T-cell (primary cell): Measurements from ENCODE around the gene CPT1A. TPM values are rescaled to one million over a fixed set of nuclear protein-coding genes. Genes with fewer than 3 reads are reported as not detected.

Source experiments
- ATAC-seq, 4 experiments: fragments of 200-7000 bp in 3 of 4; fragments of 150-1000 bp in 1 of 4; cut with Tn5 transposase; replicated peaks in 1 of 4; 1 replicate in 3 of 4; 2 replicates in 1 of 4; pipeline ENCODE4 v1.10.0; 2021; ENCODE audit warnings: moderate library complexity in 3 of 4, mild to moderate bottlenecking in 2 of 4, moderate number of reproducible peaks in 1 of 4
- CTCF ChIA-PET, 2 donors: fragments of 300-600 bp; sonication (Branson Sonifier 250); formaldehyde crosslinking; loops; one replicate each; lab custom pipeline; 2022; ENCODE audit warnings: antibody characterized with exemption in 2 of 2; lab: Charles Lee
- POLR2A ChIA-PET, 2 donors: fragments of 300-600 bp; sonication (Branson Sonifier 250); formaldehyde crosslinking; loops; one replicate each; lab custom pipeline; 2022; ENCODE audit warnings: antibody characterized with exemption in 2 of 2; lab: Charles Lee
- DNase-seq, 35 experiments: peaks; one replicate each; pipeline versions ENCODE4 v3.0.0 to v3.0.0-alpha.2; 2013 to 2023
- H3K27ac ChIP-seq: one replicate; pipeline ENCODE4 v1.5.1; 2013; ENCODE audit warnings: low read length
- H3K27me3 ChIP-seq, 2 experiments: replicated peaks in 1 of 2; 1 replicate in 1 of 2; 2 replicates in 1 of 2; pipeline versions ENCODE4 v1.6.1 to v1.7.0; 2013; ENCODE audit warnings: low read length in 1 of 2, mixed read lengths in 1 of 2; ENCODE audit not compliant: control insufficient read depth in 2 of 2, insufficient read depth in 2 of 2; ENCODE audit errors: extremely low read depth in 1 of 2
- H3K36me3 ChIP-seq, 2 donors: 1 replicate in 1 of 2; 2 replicates in 1 of 2; pipeline versions ENCODE4 v1.6.1 to v1.7.0; 2013; ENCODE audit warnings: low read length in 1 of 2; ENCODE audit not compliant: control insufficient read depth in 2 of 2, insufficient read depth in 1 of 2; ENCODE audit errors: extremely low read depth in 1 of 2
- H3K4me1 ChIP-seq, 2 experiments: 1 replicate in 1 of 2; 2 replicates in 1 of 2; pipeline versions ENCODE4 v1.6.1 to v1.7.0; 2013; ENCODE audit warnings: low read length in 2 of 2, mixed read lengths in 1 of 2; ENCODE audit not compliant: insufficient read depth in 2 of 2, control insufficient read depth in 1 of 2; ENCODE audit errors: extremely low read depth in 1 of 2
- H3K4me3 ChIP-seq, 2 donors: 1 replicate in 1 of 2; 2 replicates in 1 of 2; pipeline versions ENCODE4 v1.5.1 to v1.7.0; 2013; ENCODE audit warnings: mild to moderate bottlenecking in 2 of 2, low read length in 1 of 2, moderate library complexity in 1 of 2; ENCODE audit not compliant: control insufficient read depth in 1 of 2; ENCODE audit errors: extremely low read depth in 1 of 2
- H3K9me3 ChIP-seq: 2 replicates; pipeline ENCODE4 v1.7.0; 2013
- H3K27ac Mint-ChIP-seq, 2 donors: one replicate each; pipeline ENCODE4 v1.8.0; 2020 to 2021; ENCODE audit warnings: mild to moderate bottlenecking in 2 of 2, mixed read lengths in 2 of 2
- H3K27me3 Mint-ChIP-seq, 2 donors: one replicate each; pipeline ENCODE4 v1.8.0; 2021 to 2022; ENCODE audit warnings: mixed read lengths in 2 of 2
- H3K36me3 Mint-ChIP-seq: one replicate; pipeline ENCODE4 v1.8.0; 2021; ENCODE audit warnings: mixed read lengths
- H3K4me1 Mint-ChIP-seq, 3 donors: one replicate each; pipeline ENCODE4 v1.8.0; 2020 to 2022; ENCODE audit warnings: mixed read lengths in 3 of 3, mild to moderate bottlenecking in 1 of 3
- H3K4me3 Mint-ChIP-seq, 3 donors: one replicate each; pipeline ENCODE4 v1.8.0; 2020 to 2022; ENCODE audit warnings: mild to moderate bottlenecking in 3 of 3, mixed read lengths in 3 of 3, moderate library complexity in 3 of 3
- H3K9me3 Mint-ChIP-seq, 3 donors: one replicate each; pipeline ENCODE4 v1.8.0; 2020 to 2022; ENCODE audit warnings: mixed read lengths in 3 of 3
- WGBS: methylation state at CpG from one replicate; pipeline ENCODE4 v1.1.5; 2013; ENCODE audit warnings: missing lambda C conversion rate; ENCODE audit not compliant: insufficient coverage; 5-methylcytosine and 5-hydroxymethylcytosine counted together
- total RNA-seq, 35 experiments: library from RNA in 6 of 35; stranded (reverse) in 6 of 35; fragments of 120-200 nt in 1 of 35; gene quantifications; one replicate each; pipeline versions ENCODE4 v1.2.1 to v1.2.4 and lab custom pipeline; 2013 to 2026

Gene CPT1A
- total RNA-seq, 5 donors from 2014 or later (not counting 1 experiment from before 2014, with no cell fraction given) = 21.2 to 44.1 (median 35.9) TPM

- Mint-ChIP-seq H3K9me3 (no peaks in the 10 kb centered on the region), H3K27ac (no peak overlapping the region), H3K4me1 (peaks cover 0 to 15% (median 9%) of the 10 kb centered on the region in 3 donors), H3K4me3 (no peak overlapping the region), H3K27me3 (no peaks in the 10 kb centered on the region), H3K36me3 (peaks cover 34% of the 10 kb centered on the region)
- ChIA-PET CTCF (no interaction called here), POLR2A (no interaction called here)
- no peaks in the 10 kb centered on the region for H3K27me3 ChIP-seq
- no peak for ATAC-seq
- H3K9me3 ChIP-seq = no peaks in the 10 kb centered on the region
- no peak overlapping the region for H3K27ac ChIP-seq
- H3K36me3 ChIP-seq = peaks cover 0 to 39% of the 10 kb centered on the region in 2 donors
- H3K4me1 ChIP-seq = peaks cover 0 to 7% of the 10 kb centered on the region in 2 experiments
- DNase-seq = no peak
- 95% methylated on average over 12 of the region's 12 CpGs for WGBS
- no peak overlapping the region for H3K4me3 ChIP-seq
These were observed 85.4 kb downstream of the CPT1A start for GRCh38 chr11:68756171-68756766.

- no peak overlapping the region for H3K4me3 Mint-ChIP-seq
- DNase-seq (no peak), ATAC-seq (no peak)
- Histone ChIP-seq H3K9me3 (no peaks in the 10 kb centered on the region), H3K36me3 (peaks cover 0 to 19% of the 10 kb centered on the region in 2 donors), H3K27me3 (no peaks in the 10 kb centered on the region), H3K4me1 (peaks cover 0 to 11% of the 10 kb centered on the region in 2 experiments), H3K4me3 (no peak overlapping the region), H3K27ac (no peak overlapping the region)
- WGBS = 91% methylated on average over 7 of the region's 9 CpGs
- H3K9me3 Mint-ChIP-seq = no peaks in the 10 kb centered on the region
- CTCF ChIA-PET = no interaction called here
- no peak overlapping the region for H3K27ac Mint-ChIP-seq
- no peaks in the 10 kb centered on the region for H3K27me3 Mint-ChIP-seq
- H3K4me1 Mint-ChIP-seq = peaks cover 0 to 24% (median 17%) of the 10 kb centered on the region in 3 donors
- POLR2A ChIA-PET = no interaction called here
- H3K36me3 Mint-ChIP-seq = peaks cover 27% of the 10 kb centered on the region
These were observed 88.4 kb downstream of the CPT1A start for GRCh38 chr11:68753300-68753699.

GRCh38 chr11:68751331-68751856 lies 90.3 kb downstream of the CPT1A start, which contains the start of gene TESMIN:
TSS of gene TESMIN (minus strand) at chr11:68751520. CDS start at chr11:68750660, 860 bp downstream.
- Histone ChIP-seq H3K4me3 (peak within 1 kb of the TSS; percentile 10 to 28), H3K27ac (no peak within 1 kb of the TSS), H3K36me3 (peaks cover 3% of the 10 kb centered on the region in 2 donors), H3K9me3 (no peaks in the 10 kb centered on the region), H3K27me3 (no peaks in the 10 kb centered on the region), H3K4me1 (peaks cover 0 to 11% of the 10 kb centered on the region in 2 experiments)
- peaks cover 15% of the 10 kb centered on the region for H3K36me3 Mint-ChIP-seq
- peaks cover 0 to 24% (median 17%) of the 10 kb centered on the region in 3 donors for H3K4me1 Mint-ChIP-seq
- POLR2A ChIA-PET = no interaction called here
- DNase-seq (peak; percentile 67 to 93 (median 87)), ATAC-seq (peak; percentile 88 to 98 (median 92))
- no peaks in the 10 kb centered on the region for H3K27me3 Mint-ChIP-seq
- H3K9me3 Mint-ChIP-seq = no peaks in the 10 kb centered on the region
- CTCF ChIA-PET = no interaction called here
- H3K27ac Mint-ChIP-seq = peak within 1 kb of the TSS; percentile 22 to 61
- WGBS = under 1% methylated on average over 39 of the region's 42 CpGs
- H3K4me3 Mint-ChIP-seq = peak within 1 kb of the TSS; percentile 69 to 81 (median 72)

GRCh38 chr11:68751004-68751325 lies 90.8 kb downstream of the CPT1A start:
- POLR2A ChIA-PET = no interaction called here
- CTCF ChIA-PET = no interaction called here

GRCh38 chr11:68750195-68751003 lies 91.3 kb downstream of the CPT1A start:
- Histone ChIP-seq H3K36me3 (peaks cover 0 to 3% of the 10 kb centered on the region in 2 donors), H3K27me3 (no peaks in the 10 kb centered on the region), H3K4me1 (peaks cover 0 to 11% of the 10 kb centered on the region in 2 experiments), H3K4me3 (no peak overlapping the region), H3K9me3 (no peaks in the 10 kb centered on the region), H3K27ac (no peak overlapping the region)
- ATAC-seq (peak in 1 of 4 experiments; percentile 13), DNase-seq (peak in 22 of 35 experiments; percentile 1 to 33 (median 10))
- ChIA-PET CTCF (interaction anchor here in 1 of 2 donors (0.5 kb wide), 1 partner anchor 206 kb away, joined by 5 read pairs; no protein-coding TSS in a partner anchor), POLR2A (interaction anchor here in 1 of 2 donors (0.7 kb wide), 1 partner anchor 691 kb away, joined by 4 read pairs; no protein-coding TSS in a partner anchor)
- H3K4me3 Mint-ChIP-seq = peak overlapping the region; percentile 53 to 73 (median 54)
- 61% methylated on average over 61 of the region's 76 CpGs for WGBS
- H3K36me3 Mint-ChIP-seq = peaks cover 22% of the 10 kb centered on the region
- H3K9me3 Mint-ChIP-seq = no peaks in the 10 kb centered on the region
- H3K27me3 Mint-ChIP-seq = no peaks in the 10 kb centered on the region
- H3K4me1 Mint-ChIP-seq = peaks cover 0 to 24% (median 17%) of the 10 kb centered on the region in 3 donors
- peak overlapping the region in 1 of 2 donors; percentile 40 for H3K27ac Mint-ChIP-seq

More at GRCh38 chr11:68751004-68751325, 90.8 kb downstream of the CPT1A start:
- H3K4me1 ChIP-seq = peaks cover 0 to 11% of the 10 kb centered on the region in 2 experiments
- DNase-seq = peak in 1 of 35 experiments; percentile 6
- Mint-ChIP-seq H3K27ac (no peak overlapping the region), H3K4me3 (peak overlapping the region in 1 of 3 donors; percentile 81), H3K4me1 (peaks cover 0 to 24% (median 17%) of the 10 kb centered on the region in 3 donors), H3K9me3 (no peaks in the 10 kb centered on the region), H3K36me3 (peaks cover 19% of the 10 kb centered on the region), H3K27me3 (no peaks in the 10 kb centered on the region)
- 0% methylated on average over 7 of the region's 22 CpGs for WGBS
- H3K4me3 ChIP-seq = peak overlapping the region in 1 of 2 donors; percentile 28
- peaks cover 0 to 3% of the 10 kb centered on the region in 2 donors for H3K36me3 ChIP-seq
- no peaks in the 10 kb centered on the region for H3K9me3 ChIP-seq
- ATAC-seq = no peak
- no peaks in the 10 kb centered on the region for H3K27me3 ChIP-seq
- H3K27ac ChIP-seq = no peak overlapping the region
